GM19099 (cell line): Measurements from ENCODE around the gene NDUFB2.

Source experiments
- POLR2A ChIP-seq: IDR thresholded peaks from 3 replicates; pipeline ENCODE4 v1.6.1; 2011; ENCODE audit warnings: low read depth; ENCODE audit not compliant: insufficient read length; ENCODE audit errors: extremely low read depth

Gene NDUFB2

GRCh38 chr7:140683657-140684056 lies 12.9 kb upstream of the NDUFB2 start:
- no peak for TF ChIP-seq POLR2A

DNA sequence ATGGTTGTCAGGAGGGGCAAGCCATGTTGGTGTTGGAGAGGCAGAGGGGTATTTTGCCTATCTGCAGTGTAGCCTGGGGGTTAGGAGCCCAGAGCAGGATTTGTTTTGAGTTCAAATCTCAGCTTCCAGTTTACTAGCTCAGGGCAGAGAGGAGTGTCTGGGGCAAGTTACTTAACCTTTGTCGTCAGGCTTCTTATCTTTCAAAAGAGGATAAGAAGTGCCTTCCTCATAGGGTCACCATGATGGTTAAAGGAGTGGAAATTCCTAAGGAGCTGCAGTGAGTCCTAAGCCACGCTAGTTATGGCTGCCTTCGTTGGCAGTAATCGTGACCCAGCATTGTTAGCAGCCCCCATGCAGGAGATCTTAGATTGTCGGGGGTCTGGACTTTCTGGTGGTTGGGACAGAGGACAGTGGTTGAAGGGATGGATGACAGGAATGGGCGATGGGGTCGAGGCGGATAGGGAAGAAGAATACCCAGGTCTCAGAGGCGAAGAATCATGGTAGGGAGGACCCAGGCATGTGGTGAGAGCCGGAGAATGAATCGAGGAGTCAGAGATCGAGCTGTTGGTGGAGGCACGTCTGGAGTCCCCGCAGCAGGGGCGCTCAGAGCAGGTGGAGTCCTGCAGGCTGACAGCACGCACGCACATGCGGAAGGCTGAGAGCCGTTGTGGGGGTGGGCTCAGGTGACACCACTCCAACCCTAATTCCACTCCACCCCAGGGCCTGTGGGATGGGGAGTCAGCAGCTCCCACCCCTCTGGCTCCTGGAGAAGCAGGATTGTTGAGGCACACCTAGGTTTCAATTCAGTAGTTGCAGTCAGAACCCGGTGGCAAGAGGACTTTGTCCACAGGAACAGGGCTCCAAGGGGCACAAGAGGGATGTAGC lies 12.2 kb upstream of the NDUFB2 start:
- no peak for TF ChIP-seq POLR2A

DNA sequence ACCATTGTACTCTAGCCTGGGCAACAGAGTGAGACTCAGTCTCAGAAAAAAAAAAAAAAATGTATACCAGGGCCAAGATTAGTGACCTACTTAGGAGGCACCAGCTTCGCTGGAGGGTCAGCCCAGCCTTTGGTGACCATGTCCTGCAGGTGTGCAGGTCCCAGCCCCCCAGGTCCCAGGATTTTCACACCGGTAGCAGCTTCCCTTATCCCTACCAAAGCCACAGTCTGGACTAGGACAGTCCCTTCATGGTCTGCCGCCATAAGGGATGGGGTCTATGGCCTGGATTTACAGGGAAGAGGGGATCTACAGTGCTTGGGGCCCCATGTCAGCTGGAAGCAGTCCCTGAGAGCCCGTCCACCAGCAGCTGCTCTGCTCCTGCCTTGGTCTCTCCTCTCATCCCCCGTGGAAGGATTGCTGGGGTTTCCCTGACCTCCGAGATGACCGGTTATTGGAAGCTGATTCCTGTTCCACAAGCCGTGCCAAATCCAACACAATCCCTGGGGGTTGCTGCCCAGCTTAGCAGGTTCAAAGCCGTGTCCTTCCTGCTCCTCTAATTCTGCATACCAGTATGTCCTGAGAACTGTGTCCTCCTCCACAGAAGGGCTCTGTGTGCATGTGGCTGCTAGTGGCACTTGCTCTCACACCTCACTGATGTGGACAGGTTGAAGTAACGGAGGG lies 11.0 kb upstream of the NDUFB2 start:
- no peak for TF ChIP-seq POLR2A

DNA sequence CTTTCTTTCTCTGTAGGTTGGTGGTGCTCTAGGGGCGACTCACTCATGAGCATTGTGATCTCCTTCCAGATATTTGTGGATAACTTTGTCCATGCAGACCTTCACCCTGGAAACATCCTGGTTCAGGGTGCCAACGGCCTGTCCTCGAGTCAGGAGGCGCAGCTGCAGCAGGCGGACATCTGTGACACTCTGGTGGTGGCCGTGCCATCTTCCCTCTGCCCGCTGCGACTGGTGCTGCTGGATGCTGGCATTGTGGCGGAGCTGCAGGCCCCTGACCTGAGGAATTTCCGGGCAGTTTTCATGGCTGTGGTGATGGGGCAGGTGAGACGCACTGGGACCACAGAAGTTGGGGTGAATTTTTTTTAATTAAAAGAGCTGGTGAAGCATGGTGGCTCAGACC lies 9.6 kb upstream of the NDUFB2 start:
- TF ChIP-seq POLR2A = no peak

- no peak for TF ChIP-seq POLR2A
Observed at GRCh38 chr7:140688341-140688740, 8.2 kb upstream of the NDUFB2 start.

GRCh38 chr7:140689199-140690152 lies 7.0 kb upstream of the NDUFB2 start:
- TF ChIP-seq POLR2A = no peak

DNA sequence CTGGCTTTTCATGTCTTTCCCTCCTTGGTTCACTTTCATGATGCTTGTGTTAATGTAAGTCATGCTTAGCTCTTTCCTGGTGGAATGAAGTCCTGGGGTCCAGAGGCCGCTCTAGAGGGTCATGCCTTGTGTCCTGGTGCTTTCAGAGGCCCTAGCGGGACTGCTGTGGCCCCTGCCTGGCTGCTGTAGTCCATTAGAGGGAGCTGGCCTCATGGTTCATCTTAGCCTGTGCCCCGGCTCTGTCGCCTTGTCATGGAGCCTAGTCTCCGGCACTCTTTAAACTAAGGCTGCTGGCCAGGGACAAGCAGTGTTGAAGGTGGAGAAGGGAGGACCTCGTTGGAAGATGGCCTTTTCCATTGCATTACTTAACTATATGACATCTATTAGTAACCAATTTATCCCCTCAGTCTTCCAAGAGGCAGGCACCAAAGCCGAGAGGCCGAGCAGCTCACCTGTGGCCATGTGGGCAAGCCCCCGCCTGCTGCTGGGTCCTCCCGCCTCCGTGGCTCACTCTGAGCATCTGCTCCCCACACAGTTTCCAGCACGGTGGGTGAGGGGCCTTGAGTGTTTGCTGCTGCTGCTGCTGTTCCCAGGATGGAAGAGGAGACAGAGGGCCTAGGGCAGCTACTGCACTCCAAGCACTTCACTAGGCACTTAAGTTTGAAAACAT lies 5.0 kb upstream of the NDUFB2 start:
- no peak for TF ChIP-seq POLR2A

- TF ChIP-seq POLR2A = no peak
Observed at GRCh38 chr7:140694592-140694991, 1.9 kb upstream of the NDUFB2 start.

DNA sequence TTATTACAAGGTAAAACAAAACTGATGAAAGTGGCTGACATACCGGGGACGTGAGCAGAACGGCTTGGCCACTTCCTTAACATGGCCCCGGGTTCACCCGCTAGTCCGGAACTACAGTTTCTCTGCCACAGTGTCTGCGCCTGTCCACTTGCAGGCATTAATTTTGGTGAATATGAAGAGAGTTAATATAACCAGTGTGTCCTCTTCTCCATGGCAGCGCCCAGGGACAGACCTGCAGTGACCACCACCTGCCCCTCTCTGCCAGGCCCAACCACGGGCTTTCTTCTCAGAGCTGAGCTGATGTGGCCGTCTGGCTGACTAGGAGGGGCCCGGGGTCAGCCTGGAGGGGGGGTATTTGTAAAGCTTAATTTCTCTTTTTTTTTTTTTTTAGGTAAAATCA lies 1.1 kb upstream of the NDUFB2 start:
- TF ChIP-seq POLR2A = no peak

DNA sequence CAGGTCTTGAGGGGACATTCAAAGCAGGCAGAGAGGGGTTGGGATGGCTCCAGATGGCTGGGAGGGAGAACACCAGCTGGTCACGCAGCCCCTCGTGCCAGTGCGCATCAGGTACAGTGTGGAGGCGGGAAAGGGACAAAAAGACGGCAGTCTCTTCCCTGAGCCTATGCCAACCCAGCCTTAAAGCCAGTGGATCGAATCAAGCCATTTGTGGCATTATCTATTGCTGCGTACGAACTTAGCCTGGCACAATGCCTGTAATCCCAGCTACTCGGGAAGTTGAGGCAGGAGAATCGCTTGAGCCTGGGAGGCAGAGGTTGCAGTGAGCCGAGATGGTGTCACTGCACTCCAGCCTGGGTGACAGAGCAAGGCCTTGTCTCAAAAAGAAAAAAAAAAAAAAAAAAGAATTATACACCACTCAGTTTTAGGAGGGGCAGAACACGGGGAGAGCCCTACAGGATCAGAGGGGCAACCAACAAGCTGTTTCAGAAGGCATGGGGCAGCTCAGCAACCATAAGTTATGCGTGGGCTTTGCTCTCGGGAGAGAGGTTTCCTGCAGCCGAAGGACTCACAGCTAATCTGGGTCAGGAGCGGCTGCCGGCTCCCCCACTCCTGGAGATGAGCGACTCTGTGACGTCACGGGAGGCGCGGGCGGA lies 356 bp upstream of the NDUFB2 start:
- TF ChIP-seq POLR2A = no peak

DNA sequence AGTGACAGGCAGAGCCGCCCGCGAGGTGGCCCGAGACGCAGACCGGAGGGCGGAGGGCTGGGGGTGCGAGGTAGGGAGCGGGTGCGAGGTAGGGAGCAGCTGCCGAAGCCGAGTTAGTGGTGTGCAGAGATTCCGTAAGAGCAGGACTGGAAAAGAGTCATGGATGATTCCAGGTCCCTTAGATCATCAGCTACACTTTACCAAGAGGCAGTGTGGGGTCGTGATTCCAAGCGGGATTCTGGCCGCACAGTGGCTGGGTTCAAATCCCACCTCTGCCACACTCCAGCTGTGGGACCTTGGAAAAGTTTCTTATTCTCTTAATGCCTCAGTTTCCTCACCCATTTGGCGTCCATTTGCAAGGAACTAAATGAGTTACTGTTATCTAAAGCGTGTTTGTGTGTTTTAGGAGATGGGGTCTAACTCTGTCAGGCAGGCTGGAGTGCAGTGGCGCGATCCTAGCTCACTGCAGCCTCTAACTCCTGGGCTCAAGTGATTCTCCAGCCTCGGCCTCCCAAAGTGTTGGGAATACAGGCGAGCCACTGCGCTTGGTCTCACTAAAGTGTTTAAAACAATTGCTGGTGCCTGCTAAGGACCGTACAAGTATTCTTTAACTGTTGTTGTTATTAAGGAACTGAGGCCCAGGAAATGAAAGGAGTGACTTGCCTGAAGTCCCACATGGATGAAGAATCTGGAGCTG lies 1.1 kb downstream of the NDUFB2 start:
- no peak for TF ChIP-seq POLR2A

DNA sequence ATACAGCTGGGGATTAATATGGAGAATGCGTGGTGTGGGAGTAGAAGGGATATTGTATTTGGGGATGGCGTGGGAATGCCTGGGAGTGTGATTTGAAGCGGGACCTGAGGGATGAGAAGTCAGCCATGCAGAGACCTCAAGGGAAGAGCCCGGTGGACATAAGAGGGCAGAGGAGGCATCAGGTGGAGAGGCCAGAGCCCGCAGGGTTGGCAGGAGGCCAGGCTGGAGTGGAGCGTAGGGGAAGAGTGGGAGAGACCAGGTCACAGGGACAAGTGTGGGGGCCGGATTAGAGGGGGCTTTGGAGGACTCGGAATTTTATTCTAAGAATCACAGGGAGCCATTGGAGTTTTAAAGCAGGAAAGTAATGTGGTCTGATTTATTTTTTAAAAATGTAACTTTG lies 2.0 kb downstream of the NDUFB2 start:
- TF ChIP-seq POLR2A = no peak

GRCh38 chr7:140702774-140703173 lies 6.3 kb downstream of the NDUFB2 start:
- no peak for TF ChIP-seq POLR2A

DNA sequence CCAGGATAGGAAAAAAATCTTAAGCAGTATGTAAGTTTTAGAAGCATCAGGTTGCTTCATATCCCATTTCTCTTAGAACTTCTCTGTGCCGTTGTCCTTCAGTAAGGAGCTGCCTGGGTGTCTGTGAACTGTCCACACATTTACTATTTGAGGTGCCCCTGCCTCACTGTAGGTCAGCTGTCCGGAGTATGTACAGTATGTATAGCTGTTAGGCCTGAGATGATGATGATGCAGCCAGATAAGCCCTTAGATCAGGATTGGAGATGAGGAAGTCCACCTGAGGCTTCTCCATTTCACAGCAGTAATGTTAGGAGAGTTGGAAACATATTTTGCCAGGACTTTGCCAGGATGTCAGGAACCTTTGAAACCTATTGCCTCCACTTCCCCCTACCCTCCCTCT lies 7.7 kb downstream of the NDUFB2 start:
- no peak for TF ChIP-seq POLR2A

DNA sequence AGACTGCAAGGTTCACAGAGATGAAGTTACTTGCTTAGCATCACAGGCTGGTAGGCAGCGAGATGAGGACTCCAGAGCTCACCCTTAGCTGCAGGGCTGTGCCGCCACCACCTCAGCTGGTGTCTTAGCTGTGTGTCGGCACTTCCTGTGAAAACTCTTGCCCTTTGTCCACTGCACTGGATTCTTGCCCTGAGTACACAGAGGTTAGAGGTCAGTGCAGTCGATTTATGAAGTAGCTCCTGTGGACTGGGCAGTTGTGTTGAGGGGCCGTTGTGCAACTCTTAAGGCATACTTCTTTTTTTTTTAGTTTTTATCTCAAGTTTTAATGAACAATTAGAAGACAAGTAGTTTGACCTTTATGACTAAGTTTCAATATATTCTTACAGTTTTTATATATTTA lies 10.6 kb downstream of the NDUFB2 start:
- TF ChIP-seq POLR2A = no peak
